Urinary bladder (tissue), 4 donors: ENCODE data around the gene ZMYM2. TPM values are rescaled to one million over a fixed set of nuclear protein-coding genes. Genes with fewer than 3 reads are reported as not detected.

Experiments used
- DNase-seq: peaks from one replicate; pipeline ENCODE4 v3.0.0-alpha.2; 2015; ENCODE audit errors: extremely low spot score
- H3K27ac ChIP-seq: one replicate; pipeline ENCODE4 v1.5.1; 2013; ENCODE audit warnings: low read depth, mild to moderate bottlenecking, moderate library complexity
- H3K36me3 ChIP-seq: one replicate; pipeline ENCODE4 v1.6.1; 2013; ENCODE audit warnings: mild to moderate bottlenecking, moderate library complexity; ENCODE audit not compliant: insufficient read depth
- H3K4me1 ChIP-seq: one replicate; pipeline ENCODE4 v1.6.1; 2013; ENCODE audit warnings: mild to moderate bottlenecking, moderate library complexity; ENCODE audit not compliant: insufficient read depth
- H3K4me3 ChIP-seq: one replicate; pipeline ENCODE4 v1.5.1; 2013; ENCODE audit warnings: low read depth, low read length
- WGBS: extraction: QIAGEN DNeasy Blood & Tissue Kit; methylation state at CpG from one replicate; pipeline ENCODE4 v1.1.7; 2013; 5-methylcytosine and 5-hydroxymethylcytosine counted together
- polyA plus RNA-seq: library from polyadenylated mRNA; stranded (reverse); fragments of 200-250 nt; gene quantifications from one replicate; pipeline ENCODE4 v1.2.3, GENCODE V29; 2013
- total RNA-seq: library from RNA; depleted of rRNA; stranded (reverse); fragments of >200 nt; gene quantifications from one replicate; pipeline ENCODE4 v1.2.3, GENCODE V29; 2014
- donor health status: healthy with polysubstance abuse.
- donor health status: healthy.

Gene ZMYM2
- 199 TPM for total RNA-seq
- polyA plus RNA-seq, result 20.0 TPM

DNA sequence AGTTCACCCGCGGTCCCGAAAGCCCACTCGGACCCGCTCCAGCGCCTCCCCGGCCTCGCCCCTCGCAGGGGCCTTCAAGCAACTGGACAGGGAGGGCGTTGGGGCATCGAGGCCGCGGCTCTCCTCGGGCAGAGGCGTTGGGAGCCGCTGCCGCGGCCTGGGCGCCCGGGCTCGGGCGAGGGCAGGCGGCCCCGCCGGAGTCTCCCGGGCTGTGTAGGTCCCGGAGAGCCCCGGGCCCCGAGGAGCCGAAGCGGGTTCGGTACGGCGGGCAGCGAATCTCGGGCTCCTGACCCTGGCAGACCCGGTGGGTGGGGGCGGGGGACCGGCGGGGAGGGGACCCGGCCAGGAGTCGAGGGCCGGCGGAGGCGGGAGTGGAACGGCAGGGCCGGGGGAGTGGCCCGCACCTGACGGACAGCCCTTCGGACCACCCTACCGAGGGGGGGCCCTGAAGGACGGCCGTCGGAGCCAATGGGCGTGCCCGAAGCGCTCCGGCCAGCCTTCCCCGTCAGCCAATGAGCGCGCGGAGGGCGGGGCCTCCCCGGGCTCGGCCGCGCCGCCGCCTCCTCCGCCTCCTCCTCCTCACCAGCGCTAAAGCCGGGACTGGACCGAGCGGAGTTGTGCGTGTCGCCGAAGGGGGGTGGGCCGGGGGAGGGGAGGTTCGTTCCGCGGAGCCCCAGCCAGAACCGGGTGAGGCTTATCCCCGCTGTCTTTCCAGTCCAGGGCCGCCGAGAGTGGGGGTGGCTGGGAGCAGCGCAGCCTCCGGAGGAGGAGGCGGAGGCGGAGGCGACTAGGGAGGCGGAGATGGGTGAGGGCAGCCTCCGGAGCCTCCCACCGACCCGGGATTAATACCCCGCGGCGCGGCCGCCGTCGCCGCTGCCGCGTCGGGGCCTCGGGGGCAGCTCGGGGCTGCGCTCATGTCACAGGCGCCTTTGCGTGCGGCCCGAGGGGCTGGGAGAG is at the start of gene ZMYM2:
Gene ZMYM2, plus strand, starts transcription at position 573 of the 957 bp plus-strand sequence. CDS start 34,346 bp downstream, outside the sequence.
- under 1% methylated on average over 112 of the region's 112 CpGs for WGBS
- Histone ChIP-seq H3K27ac (peak within 1 kb of the TSS; percentile 97), H3K4me3 (peak within 1 kb of the TSS; percentile 93), H3K4me1 (no peaks in the 10 kb centered on the region), H3K36me3 (no peaks in the 10 kb centered on the region)
- peak; percentile 88 for DNase-seq

DNA sequence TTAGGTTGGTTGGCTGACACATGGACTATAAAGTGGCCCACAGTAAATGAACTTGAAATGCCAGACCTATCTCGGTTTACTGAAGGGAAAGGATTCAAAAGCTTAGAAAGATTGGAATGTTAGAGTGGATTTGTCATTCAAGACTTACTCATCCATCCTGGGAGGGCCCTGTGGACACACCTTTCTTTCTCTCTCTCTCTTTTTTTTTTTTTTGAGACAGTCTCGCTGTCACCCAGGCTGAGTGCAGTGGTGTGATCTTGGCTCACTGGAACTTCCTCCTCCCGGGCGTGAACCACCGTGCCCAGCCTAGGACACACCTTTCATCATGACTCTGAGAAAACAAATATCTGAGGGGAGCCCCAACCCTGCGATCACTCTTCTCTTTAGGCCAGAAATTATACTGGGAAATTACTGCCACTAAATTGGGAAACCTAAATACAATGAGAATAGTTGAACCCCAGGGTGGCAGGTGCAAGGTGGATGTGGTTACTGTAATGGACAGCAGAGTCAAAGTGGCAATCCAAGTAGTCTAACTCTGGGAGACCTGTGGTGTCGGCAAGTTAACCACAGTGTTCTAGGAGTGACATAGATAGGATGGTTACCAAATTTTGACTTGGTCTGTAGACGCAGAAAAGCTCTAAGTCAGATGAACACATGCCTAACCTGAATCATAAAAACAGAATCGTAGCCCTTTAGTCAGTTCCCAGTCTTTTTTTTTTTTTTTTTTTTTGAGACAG is 48.0 kb upstream of the ZMYM2 start:
- no peaks in the 10 kb centered on the region for H3K4me1 ChIP-seq
- H3K36me3 ChIP-seq, result no peaks in the 10 kb centered on the region
- no peak overlapping the region for H3K4me3 ChIP-seq
- 83% methylated on average over 9 of the region's 9 CpGs for WGBS
- DNase-seq, result no peak
- no peak overlapping the region for H3K27ac ChIP-seq

- H3K4me1 ChIP-seq, result no peaks in the 10 kb centered on the region
- no peaks in the 10 kb centered on the region for H3K36me3 ChIP-seq
- 34% methylated on average over 4 of the region's 4 CpGs for WGBS
- H3K27ac ChIP-seq, result no peak overlapping the region
- H3K4me3 ChIP-seq, result no peak overlapping the region
- DNase-seq, result no peak
Measured at GRCh38 chr13:19927117-19927748, 31.3 kb upstream of the ZMYM2 start.

DNA sequence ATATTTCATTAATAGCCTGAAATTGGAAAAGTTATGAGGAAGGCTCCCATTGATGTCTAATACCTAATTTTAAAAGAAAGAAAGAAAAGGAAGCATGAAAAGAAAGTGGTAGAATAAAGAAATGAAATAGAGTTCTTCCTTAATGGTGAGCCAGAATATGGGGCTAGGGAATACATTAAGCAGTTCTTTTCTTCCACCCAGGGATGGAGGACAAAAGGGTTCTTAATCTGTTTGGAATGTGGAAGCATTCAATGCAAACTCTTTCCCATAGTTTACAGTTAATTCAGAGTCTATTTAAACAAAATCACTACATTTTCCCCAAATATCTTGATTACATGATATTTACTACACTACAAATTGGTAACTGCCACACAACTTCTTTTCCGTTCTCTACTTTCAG is 18.4 kb upstream of the ZMYM2 start:
- Histone ChIP-seq H3K36me3 (no peaks in the 10 kb centered on the region), H3K27ac (no peak overlapping the region)
- WGBS, result 44% methylated on average over 1 of the region's 1 CpG

GRCh38 chr13:19950374-19950773 is 8.2 kb upstream of the ZMYM2 start:
- H3K4me1 ChIP-seq, result no peaks in the 10 kb centered on the region
- no peak overlapping the region for H3K27ac ChIP-seq
- no peak for DNase-seq
- H3K4me3 ChIP-seq, result no peak overlapping the region
- H3K36me3 ChIP-seq, result no peaks in the 10 kb centered on the region
- 83% methylated on average over 7 of the region's 7 CpGs for WGBS

More for the DNA sequence above, 18.4 kb upstream of the ZMYM2 start:
- no peak for DNase-seq
- H3K4me3 ChIP-seq, result no peak overlapping the region
- no peaks in the 10 kb centered on the region for H3K4me1 ChIP-seq

DNA sequence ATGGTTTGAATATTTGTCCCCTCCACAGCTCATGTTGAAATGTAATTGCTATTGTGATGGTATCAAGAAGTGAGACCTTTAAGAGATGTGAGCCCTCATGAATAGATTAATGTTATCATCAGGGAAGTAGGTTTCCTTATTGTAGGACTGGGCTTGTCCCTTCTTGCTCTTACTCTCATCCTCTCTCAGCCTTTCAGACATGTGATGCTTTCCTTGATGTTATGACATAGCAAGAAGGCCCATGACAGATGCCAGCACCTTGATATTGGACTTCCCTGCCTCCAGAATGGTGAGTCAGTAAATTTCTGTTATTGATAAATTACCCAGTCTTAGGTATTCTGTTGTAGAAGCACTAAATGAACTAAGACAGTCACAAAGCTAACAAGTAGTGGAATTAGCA is 5.7 kb upstream of the ZMYM2 start:
- no peak for DNase-seq
- Histone ChIP-seq H3K4me1 (no peaks in the 10 kb centered on the region), H3K36me3 (no peaks in the 10 kb centered on the region), H3K4me3 (no peak overlapping the region), H3K27ac (no peak overlapping the region)

DNA sequence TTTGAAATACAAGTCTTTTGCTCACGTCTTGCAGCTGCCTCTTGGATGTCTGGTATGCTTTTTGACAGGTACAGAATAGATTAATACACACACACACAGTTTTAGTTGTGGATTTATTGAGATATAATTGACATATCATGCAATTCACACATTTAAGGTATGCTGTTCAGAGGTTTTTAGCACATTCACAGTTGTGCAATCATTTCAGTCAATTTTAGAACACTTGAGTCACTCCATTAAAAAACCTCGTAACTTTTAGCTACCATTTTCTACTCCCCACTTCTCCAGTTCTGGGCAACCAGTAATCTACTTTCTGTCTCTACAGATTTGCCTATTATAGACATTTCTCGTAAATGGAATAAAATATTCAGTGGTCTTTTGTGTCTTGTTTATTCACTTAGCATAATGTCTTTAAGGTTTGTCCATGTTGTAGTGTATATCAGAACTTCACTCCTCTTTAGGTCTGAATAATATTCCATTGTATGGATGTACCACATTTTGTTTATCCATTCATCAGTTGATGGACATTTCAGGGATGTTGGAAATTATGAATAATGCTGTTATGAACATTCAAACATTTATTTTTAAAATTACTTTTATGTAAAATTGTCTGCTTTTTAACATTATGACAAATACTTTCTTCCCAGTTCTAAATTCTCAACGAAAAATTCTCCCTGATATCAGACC is 2.5 kb upstream of the ZMYM2 start:
- WGBS, result 96% methylated on average over 4 of the region's 4 CpGs

GRCh38 chr13:19957320-19958154 is 990 bp upstream of the ZMYM2 start:
- WGBS, result 2% methylated on average over 65 of the region's 65 CpGs
- peak overlapping the region; percentile 97 for H3K27ac ChIP-seq
- H3K4me3 ChIP-seq, result peak overlapping the region; percentile 56

More for the DNA sequence above, 2.5 kb upstream of the ZMYM2 start:
- no peak for DNase-seq
- Histone ChIP-seq H3K27ac (no peak overlapping the region), H3K4me1 (no peaks in the 10 kb centered on the region), H3K36me3 (no peaks in the 10 kb centered on the region), H3K4me3 (no peak overlapping the region)

GRCh38 chr13:19959141-19959830 is 759 bp downstream of the ZMYM2 start:
- WGBS, result under 1% methylated on average over 59 of the region's 61 CpGs
- DNase-seq, result no peak

More at GRCh38 chr13:19957320-19958154, 990 bp upstream of the ZMYM2 start:
- peak; percentile 73 for DNase-seq
- H3K4me1 ChIP-seq, result no peaks in the 10 kb centered on the region
- H3K36me3 ChIP-seq, result no peaks in the 10 kb centered on the region

GRCh38 chr13:19959831-19960652 is 1.5 kb downstream of the ZMYM2 start:
- 3% methylated on average over 13 of the region's 13 CpGs for WGBS

More at GRCh38 chr13:19959141-19959830, 759 bp downstream of the ZMYM2 start:
- Histone ChIP-seq H3K36me3 (no peaks in the 10 kb centered on the region), H3K4me3 (peak overlapping the region; percentile 93), H3K27ac (peak overlapping the region; percentile 97), H3K4me1 (no peaks in the 10 kb centered on the region)

GRCh38 chr13:19960653-19960976 is 2.1 kb downstream of the ZMYM2 start:
- no peak overlapping the region for H3K27ac ChIP-seq

More at GRCh38 chr13:19959831-19960652, 1.5 kb downstream of the ZMYM2 start:
- no peaks in the 10 kb centered on the region for H3K36me3 ChIP-seq
- peak overlapping the region; percentile 70 for H3K27ac ChIP-seq
- H3K4me1 ChIP-seq, result no peaks in the 10 kb centered on the region
- peak; percentile 80 for DNase-seq
- peak overlapping the region; percentile 93 for H3K4me3 ChIP-seq

More at GRCh38 chr13:19960653-19960976, 2.1 kb downstream of the ZMYM2 start:
- Histone ChIP-seq H3K4me1 (no peaks in the 10 kb centered on the region), H3K4me3 (no peak overlapping the region), H3K36me3 (no peaks in the 10 kb centered on the region)
- WGBS, result 70% methylated on average over 2 of the region's 2 CpGs
- no peak for DNase-seq
